GM06990 (cell line): ENCODE measurements around the gene SORBS2.
"Not testable (repeated sequence)": the region's sequence is repeated elsewhere in the genome, so short reads cannot be mapped to it uniquely, and the experiment has no call there.

Experiments
- DNase-seq: peaks from one replicate; pipeline ENCODE4 v3.0.0-alpha.2; 2011; ENCODE audit not compliant: insufficient read length; ENCODE audit errors: extremely low read depth
- H3K27me3 ChIP-seq: replicated peaks from 2 replicates; pipeline ENCODE4 v1.6.0; 2011; ENCODE audit warnings: low read length; ENCODE audit not compliant: control insufficient read depth, insufficient read depth
- H3K36me3 ChIP-seq: 2 replicates; pipeline ENCODE4 v1.5.1; 2011; ENCODE audit warnings: low read length; ENCODE audit not compliant: control insufficient read depth, insufficient read depth
- H3K4me3 ChIP-seq: replicated peaks from 2 replicates; pipeline ENCODE4 v1.5.1; 2011; ENCODE audit warnings: low read depth, mild to moderate bottlenecking, control low read depth, low read length
- TF ChIP-seq, protein P1 (sequence below): IDR thresholded peaks from 2 replicates; pipeline ENCODE4 v1.5.1; 2011; ENCODE audit warnings: low read length, control low read depth, mild to moderate bottlenecking, inconsistent platforms; ENCODE audit not compliant: insufficient read depth, poor library complexity, severe bottlenecking

The SORBS2 gene

GRCh38 chr4:185566425-185566824 lies 245.6 kb downstream of the SORBS2 start:
- H3K27me3 ChIP-seq: no peaks in the 10 kb centered on the region
- no peak overlapping the region for H3K4me3 ChIP-seq
- TF ChIP-seq, protein P1, sequence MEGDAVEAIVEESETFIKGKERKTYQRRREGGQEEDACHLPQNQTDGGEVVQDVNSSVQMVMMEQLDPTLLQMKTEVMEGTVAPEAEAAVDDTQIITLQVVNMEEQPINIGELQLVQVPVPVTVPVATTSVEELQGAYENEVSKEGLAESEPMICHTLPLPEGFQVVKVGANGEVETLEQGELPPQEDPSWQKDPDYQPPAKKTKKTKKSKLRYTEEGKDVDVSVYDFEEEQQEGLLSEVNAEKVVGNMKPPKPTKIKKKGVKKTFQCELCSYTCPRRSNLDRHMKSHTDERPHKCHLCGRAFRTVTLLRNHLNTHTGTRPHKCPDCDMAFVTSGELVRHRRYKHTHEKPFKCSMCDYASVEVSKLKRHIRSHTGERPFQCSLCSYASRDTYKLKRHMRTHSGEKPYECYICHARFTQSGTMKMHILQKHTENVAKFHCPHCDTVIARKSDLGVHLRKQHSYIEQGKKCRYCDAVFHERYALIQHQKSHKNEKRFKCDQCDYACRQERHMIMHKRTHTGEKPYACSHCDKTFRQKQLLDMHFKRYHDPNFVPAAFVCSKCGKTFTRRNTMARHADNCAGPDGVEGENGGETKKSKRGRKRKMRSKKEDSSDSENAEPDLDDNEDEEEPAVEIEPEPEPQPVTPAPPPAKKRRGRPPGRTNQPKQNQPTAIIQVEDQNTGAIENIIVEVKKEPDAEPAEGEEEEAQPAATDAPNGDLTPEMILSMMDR: no peak
- no peaks in the 10 kb centered on the region for H3K36me3 ChIP-seq
- DNase-seq: peak; percentile 15

DNA sequence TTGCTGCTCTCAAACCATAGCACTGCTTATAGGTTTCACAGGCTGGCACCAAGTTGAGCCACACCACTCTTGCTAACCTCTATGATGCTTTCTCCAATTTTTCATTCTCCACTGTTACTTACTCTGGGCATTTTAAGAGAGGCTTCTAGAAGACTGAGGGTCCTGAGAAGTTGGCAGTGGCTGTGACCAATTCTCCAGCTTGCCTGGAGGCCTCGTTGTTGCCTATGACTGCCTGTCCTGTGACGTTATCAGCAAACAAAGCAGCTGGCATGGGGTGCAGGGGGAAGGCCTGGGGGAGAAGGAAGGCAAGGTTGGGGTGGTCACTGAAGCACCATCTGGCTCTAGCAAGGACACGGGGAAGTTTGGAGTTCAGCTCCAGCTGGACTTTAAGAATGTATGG lies 246.3 kb downstream of the SORBS2 start:
- no peaks in the 10 kb centered on the region for H3K36me3 ChIP-seq
- no peak overlapping the region for H3K4me3 ChIP-seq
- TF ChIP-seq, protein P1: no peak
- DNase-seq: no peak
- no peaks in the 10 kb centered on the region for H3K27me3 ChIP-seq

DNA sequence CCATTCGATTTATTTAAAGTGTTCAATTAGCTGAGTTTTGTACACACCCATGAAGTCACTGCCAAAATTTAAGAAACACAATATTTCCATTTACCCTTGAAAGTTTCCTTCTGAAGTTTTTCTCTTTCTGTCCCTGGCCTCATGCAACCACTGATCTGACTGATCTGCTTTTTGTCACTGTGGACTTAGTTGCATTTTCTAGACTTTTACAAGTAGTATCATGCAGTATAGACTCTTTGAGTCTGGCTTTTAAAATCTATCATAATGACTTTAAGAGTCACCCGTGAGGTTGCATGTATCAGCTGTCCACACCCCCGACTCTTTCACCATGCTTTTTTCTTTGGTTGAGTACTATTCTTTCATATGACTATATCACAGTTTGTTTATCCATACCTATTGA lies 247.6 kb downstream of the SORBS2 start:
- Histone ChIP-seq H3K27me3 (no peaks in the 10 kb centered on the region), H3K36me3 (no peaks in the 10 kb centered on the region), H3K4me3 (no peak overlapping the region)
- DNase-seq: no peak
- TF ChIP-seq, protein P1: no peak

GRCh38 chr4:185562531-185562930 lies 249.5 kb downstream of the SORBS2 start:
- TF ChIP-seq, protein P1: no peak
- no peak for DNase-seq
- H3K4me3 ChIP-seq: no peak overlapping the region
- H3K36me3 ChIP-seq: no peaks in the 10 kb centered on the region
- H3K27me3 ChIP-seq: no peaks in the 10 kb centered on the region

- TF ChIP-seq, protein P1: no peak
- no peaks in the 10 kb centered on the region for H3K27me3 ChIP-seq
- no peak for DNase-seq
- no peaks in the 10 kb centered on the region for H3K36me3 ChIP-seq
- no peak overlapping the region for H3K4me3 ChIP-seq
Measured at GRCh38 chr4:185560316-185560715, 251.7 kb downstream of the SORBS2 start.

DNA sequence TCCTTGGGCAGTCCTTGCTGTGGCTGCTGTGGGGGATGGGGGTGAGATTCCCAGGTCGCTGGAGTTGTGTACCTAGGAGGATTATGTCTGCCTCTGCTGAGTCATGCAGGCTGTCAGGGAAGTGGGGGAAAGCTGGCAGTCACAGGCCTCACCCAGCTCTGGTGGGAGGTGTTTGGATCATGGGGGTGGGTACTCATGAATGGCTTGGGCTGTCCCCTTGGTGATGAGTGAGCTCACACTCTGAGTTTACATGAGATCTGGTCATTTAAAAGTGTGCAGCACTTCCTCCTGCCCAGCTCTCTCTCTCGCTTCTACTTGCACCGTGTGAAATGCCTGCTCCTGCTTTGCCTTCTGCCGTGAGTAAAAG lies 252.1 kb downstream of the SORBS2 start:
- Histone ChIP-seq H3K36me3 (no peaks in the 10 kb centered on the region), H3K27me3 (no peaks in the 10 kb centered on the region), H3K4me3 (no peak overlapping the region)
- no peak for DNase-seq
- TF ChIP-seq, protein P1: no peak

DNA sequence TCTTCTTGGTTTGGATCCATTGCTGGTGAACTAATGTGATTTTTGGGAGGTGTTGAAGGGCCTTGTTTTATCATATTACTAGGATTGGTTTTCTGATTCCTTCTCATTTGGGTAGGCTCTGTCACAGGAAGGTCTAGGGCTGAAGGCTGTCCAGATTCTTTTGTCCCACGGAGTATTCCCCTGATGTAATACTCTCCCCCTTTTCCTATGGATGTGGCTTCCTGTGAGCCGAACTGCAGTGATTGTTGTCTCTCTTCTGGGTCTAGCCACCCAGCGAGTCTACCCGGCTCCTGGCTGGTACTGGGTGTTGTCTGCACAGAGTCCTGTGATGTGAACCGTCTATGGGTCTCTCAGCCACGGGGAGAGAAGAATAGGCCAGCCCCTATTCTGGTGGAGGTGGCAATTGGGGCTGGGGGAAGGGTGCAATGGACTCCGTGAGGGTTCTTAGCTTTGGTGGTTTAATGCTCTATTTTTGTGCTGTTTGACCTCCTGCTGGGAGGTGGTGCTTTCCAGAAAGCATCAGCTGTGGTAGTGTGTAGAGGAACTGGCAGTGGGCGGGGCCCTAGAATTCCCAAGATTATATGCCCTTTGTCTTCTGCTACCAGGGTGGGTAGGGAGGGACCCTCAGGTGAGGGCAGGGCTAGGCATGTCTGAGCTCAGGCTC lies 252.6 kb downstream of the SORBS2 start:
- H3K27me3 ChIP-seq, H3K36me3 ChIP-seq, DNase-seq, H3K4me3 ChIP-seq: not testable (repeated sequence)
